ENCODE data around the gene PRRX1.
A peak's percentile ranks its signal among the peaks of the same experiment; 100 is the strongest.

The PRRX1 gene

GRCh38 chr1:170660281-170660713 is 3.6 kb upstream of the PRRX1 start:
- Histone ChIP-seq H3K36me3 (ENCODE audit: control insufficient read depth in 2 of 2, insufficient read depth in 1 of 2, low read length in 2 of 2) (no peaks in the 10 kb centered on the region), H3K4me3 (ENCODE audit: low read depth, low read length) (no peak overlapping the region), H3K27ac (ENCODE audit: extremely low read depth, low read depth, low read length) (no peak overlapping the region), H3K4me1 (ENCODE audit: control insufficient read depth, insufficient read depth, low read length) (0 out of 2 replicates have a peak, but pooled peaks cover 2% of the 10 kb centered on the region), H3K9me3 (ENCODE audit: control insufficient read depth, insufficient read depth, low read depth, low read length) (no peaks in the 10 kb centered on the region)
- ChIA-PET CTCF (no interaction called here), POLR2A (no interaction called here)
- TF ChIP-seq KLF9 (tag by site-specific recombination; IDR thresholded peaks at IDR 0.05; ENCODE audit: low read depth) (no peak), ZNF48 (tag by site-specific recombination; IDR thresholded peaks at IDR 0.05) (no peak), ZFHX2 (tag by site-specific recombination; conservative IDR thresholded peaks at IDR 0.05) (no peak), ZNF449 (tag by site-specific recombination; IDR thresholded peaks at IDR 0.05) (no peak), ZNF639 (tag by site-specific recombination; IDR thresholded peaks at IDR 0.05) (no peak), ZNF311 (tag by site-specific recombination; IDR thresholded peaks at IDR 0.05; ENCODE audit: borderline replicate concordance) (no peak)

- Histone ChIP-seq H3K27ac (ENCODE audit: extremely low read depth, low read depth, low read length) (no peak overlapping the region), H3K36me3 (ENCODE audit: control insufficient read depth in 2 of 2, insufficient read depth in 1 of 2, low read length in 2 of 2) (no peaks in the 10 kb centered on the region), H3K4me3 (ENCODE audit: low read depth, low read length) (peak overlapping the region; percentile 9; the same call in 1 of the 2 replicates), H3K4me1 (ENCODE audit: control insufficient read depth, insufficient read depth, low read length) (0 out of 2 replicates have a peak, but pooled peaks cover 2% of the 10 kb centered on the region), H3K9me3 (ENCODE audit: control insufficient read depth, insufficient read depth, low read depth, low read length) (no peaks in the 10 kb centered on the region)
- POLR2A ChIA-PET = no interaction called here
- CTCF ChIA-PET = no interaction called here
- TF ChIP-seq ZNF548 (tag by site-specific recombination; IDR thresholded peaks at IDR 0.05) (no peak), ZFP69B (tag by site-specific recombination; IDR thresholded peaks at IDR 0.05) (no peak), ZNF112 (tag by site-specific recombination; IDR thresholded peaks at IDR 0.05) (no peak), ZNF449 (tag by site-specific recombination; IDR thresholded peaks at IDR 0.05) (no peak), ZNF571 (tag by site-specific recombination; IDR thresholded peaks at IDR 0.05) (no peak), ZNF707 (tag by site-specific recombination; IDR thresholded peaks at IDR 0.05) (no peak), TSHZ1 (tag by site-specific recombination; IDR thresholded peaks at IDR 0.05; ENCODE audit: borderline replicate concordance) (no peak), ZNF26 (tag by site-specific recombination; IDR thresholded peaks at IDR 0.05) (no peak), HOXD13 (CRISPR knock-in tag; IDR thresholded peaks at IDR 0.05; ENCODE audit: borderline replicate concordance) (no peak), ZNF48 (tag by site-specific recombination; IDR thresholded peaks at IDR 0.05) (no peak), ZBTB11 (tag by site-specific recombination; conservative IDR thresholded peaks at IDR 0.05; ENCODE audit: low read depth) (no peak), ZNF664 (tag by site-specific recombination; IDR thresholded peaks at IDR 0.05) (no peak), ZNF792 (tag by site-specific recombination; IDR thresholded peaks at IDR 0.05) (no peak), SP3 (tag by site-specific recombination; IDR thresholded peaks at IDR 0.05) (no peak), WT1 (tag by site-specific recombination; IDR thresholded peaks at IDR 0.05) (no peak), ZNF843 (tag by site-specific recombination; IDR thresholded peaks at IDR 0.05) (no peak), ZNF701 (tag by site-specific recombination; IDR thresholded peaks at IDR 0.05) (no peak)
Measured at GRCh38 chr1:170660871-170661645, 2.9 kb upstream of the PRRX1 start.
